Loucy (cell line): ENCODE measurements around the gene GIGYF1.

Experiments used
- CTCF ChIP-seq: fragments of 200-600 bp; sonication (generic); conservative IDR thresholded peaks from 2 replicates; pipeline ENCODE4 v1.5.1; 2014; ENCODE audit warnings: mild to moderate bottlenecking, antibody characterized with exemption, low read length
- EZH2phosphoT487 ChIP-seq: fragments of 200-600 bp; IDR thresholded peaks from 2 replicates; pipeline ENCODE4 v1.6.1; 2018; ENCODE audit warnings: antibody characterized with exemption, mild to moderate bottlenecking, moderate library complexity, borderline replicate concordance

DNA sequence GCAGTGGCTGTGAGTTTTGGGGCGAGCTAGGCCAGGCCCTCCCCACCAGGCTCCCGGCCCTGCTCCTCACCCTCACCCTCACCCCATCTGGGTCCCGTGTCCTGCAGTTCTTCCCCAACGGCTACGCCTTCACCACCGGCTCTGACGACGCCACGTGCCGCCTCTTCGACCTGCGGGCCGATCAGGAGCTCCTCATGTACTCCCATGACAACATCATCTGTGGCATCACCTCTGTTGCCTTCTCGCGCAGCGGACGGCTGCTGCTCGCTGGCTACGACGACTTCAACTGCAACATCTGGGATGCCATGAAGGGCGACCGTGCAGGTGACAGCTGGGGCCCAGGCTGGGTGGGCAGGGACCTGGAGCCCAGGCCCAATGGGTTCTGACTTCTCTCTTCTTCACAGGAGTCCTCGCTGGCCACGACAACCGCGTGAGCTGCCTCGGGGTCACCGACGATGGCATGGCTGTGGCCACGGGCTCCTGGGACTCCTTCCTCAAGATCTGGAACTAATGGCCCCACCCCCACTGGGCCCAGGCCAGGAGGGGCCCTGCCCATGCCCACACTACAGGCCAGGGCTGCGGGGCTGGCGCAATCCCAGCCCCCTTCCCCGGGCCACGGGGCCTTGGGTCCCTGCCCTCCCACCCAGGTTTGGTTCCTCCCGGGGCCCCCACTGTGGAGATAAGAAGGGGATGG, 15.6 kb downstream of the GIGYF1 start:
- TF ChIP-seq CTCF (no peak), EZH2phosphoT487 (no peak)
